T-helper 9 cell (primary cell): ENCODE measurements around the gene GAS2L2.

ENCODE experiments used
- DNase-seq: peaks from one replicate; pipeline ENCODE4 v3.0.0-alpha.2; 2020
- total RNA-seq, 2 donors: gene quantifications; one replicate each; lab custom pipeline; 2026; lab: John Stamatoyannopoulos, UW

GAS2L2 gene
- 0 to 0.07 reads per million in 2 donors for total RNA-seq

DNA sequence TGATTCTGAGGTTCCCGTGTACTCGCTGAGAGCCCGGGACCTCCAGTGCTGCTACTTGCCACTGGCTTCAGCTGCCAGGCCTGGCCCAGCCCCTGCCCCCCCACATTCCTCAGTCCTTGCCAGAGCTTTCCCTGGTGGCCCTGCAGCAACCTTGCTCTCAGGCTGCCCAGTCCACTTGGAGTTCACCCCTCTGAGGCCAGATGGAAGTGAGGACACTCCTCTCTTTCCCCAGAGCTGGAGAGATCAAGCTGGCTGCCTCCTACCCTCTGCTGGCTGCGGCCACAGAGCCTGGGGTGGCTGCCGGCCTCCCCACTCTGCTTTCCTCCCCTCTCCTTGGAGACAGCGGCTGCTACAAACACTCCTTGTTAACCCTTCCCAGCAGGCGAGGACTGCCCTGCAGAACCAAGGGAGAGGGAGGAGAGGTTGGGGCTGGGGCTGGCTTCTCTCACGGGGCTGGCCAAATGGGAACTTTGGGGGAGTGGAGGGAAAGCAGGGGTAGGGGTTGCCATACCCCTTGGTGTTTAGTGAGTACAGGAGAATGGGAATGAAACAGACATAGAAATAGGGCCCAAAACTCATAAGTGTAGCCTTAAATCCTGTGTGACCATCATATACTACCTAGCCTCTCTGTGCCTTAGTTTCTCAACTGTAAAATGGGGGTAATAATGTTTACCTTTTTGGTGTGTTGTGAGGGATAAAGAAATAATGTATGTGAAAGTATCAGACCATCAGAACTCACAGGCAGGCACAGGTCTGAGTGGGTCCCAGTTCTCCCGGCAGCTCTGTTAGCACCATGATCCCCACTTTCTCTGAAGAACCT lies at the start of gene GAS2L2:
Gene GAS2L2, minus strand, starts transcription at position 295 of the 820 bp plus-strand sequence. CDS start 389 bp downstream, outside the sequence.
- DNase-seq: no peak

DNA sequence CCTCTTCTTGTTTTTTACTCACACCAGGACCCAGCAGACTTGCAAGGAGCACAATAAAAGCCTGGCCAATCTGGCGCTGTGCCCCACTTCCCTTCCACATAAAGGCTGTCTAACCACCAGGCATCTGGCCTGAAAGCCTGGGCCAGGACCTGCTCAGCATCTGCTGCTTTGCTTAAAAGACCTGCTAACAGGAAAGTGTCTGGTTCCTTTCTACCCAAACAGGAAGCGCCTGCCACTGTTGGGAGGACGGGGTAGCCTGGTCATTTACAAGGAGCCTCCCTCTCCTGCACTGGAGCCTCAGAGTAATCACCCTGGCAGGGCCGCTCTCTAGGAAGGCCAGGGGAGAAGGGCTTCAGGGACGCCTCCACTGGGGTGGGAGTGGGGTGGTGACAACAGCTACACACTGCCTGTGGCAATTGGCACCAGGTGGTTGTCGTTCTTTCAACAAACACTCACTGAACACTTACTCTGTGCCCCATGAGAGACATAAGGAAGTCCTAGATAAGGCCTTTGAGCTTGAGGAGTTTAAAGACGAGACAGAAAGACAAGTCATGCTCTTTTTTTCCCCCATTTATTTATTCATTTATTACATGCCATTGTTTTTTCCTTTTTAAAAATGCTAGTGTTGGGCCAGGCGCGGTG lies 48.7 kb upstream of the GAS2L2 start:
- DNase-seq: no peak

DNA sequence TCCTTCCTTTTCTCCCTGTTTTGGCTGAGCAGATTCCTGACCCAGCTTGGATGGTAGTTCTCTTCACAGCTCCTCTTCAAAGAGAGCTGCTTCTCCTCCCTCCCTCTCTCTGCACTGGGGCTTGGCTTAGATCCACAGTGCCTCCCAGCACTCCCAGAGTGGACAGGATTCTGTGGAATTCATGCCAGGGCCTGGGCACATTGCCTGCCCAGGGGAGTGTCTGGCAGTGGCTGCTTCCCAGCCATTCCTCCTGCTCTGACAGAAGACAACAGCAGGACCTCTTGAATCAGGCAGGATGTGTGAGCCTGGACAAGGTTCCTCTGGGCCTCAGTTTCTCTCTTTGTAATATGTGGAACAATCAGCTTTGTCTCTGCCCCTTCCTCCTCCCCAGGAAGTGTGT lies 46.9 kb upstream of the GAS2L2 start:
- no peak for DNase-seq

DNA sequence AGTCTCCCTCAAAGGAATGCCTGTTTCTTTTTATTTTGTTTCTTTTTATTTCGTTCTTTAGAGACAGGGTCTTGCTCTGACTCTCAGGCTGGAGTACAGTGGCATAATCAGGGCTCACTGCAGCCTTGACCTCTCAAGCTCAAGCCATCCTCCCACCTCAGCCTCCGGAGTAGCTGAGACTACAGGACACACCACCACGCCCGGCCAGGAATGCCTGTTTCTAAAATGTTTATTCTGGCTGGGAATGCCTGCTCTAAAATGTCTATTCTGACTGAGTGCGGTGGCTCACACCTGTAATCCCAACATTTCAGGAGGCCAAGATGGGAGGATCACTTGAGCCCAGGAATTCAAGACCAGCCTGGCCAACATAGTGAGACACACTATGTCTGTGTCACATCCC lies 44.9 kb upstream of the GAS2L2 start:
- DNase-seq: no peak

DNA sequence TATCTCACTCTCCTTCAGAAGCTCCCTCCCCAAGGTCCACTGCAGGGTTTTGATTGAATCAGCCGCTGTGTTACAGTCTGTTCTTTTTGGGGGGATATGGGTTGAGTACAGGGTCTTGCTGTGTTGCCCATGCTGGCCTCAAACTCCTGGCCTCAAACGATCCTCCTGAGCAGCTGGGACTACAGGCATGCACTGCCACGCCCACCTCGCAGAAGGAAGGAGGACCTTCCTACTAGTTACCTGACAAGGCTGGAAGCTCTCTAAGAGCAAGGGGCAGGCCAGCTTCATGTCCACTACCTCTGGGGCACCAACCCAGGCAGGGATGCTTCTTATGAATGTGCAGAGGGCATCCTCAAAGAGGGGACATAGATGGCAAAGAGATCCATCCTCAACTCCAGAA lies 44.3 kb upstream of the GAS2L2 start:
- DNase-seq: no peak

DNA sequence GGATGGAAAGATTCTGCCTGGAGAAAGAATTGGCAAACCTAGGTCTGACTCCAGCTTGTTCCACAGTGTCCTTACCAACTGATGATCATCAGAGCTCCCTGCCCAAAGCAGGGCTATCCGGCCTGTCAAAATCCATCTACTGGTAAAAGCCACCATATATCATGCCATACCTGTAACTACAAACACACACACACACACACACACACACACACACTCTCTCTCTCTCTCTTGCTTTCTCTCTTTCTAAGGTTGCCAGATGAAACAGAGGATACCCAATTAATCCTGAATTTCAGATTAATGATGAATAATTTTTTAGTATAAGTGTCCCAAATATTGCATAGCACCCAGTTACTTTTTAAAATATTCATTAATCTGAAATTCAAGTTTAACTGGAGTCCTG lies 43.9 kb upstream of the GAS2L2 start:
- no peak for DNase-seq

DNA sequence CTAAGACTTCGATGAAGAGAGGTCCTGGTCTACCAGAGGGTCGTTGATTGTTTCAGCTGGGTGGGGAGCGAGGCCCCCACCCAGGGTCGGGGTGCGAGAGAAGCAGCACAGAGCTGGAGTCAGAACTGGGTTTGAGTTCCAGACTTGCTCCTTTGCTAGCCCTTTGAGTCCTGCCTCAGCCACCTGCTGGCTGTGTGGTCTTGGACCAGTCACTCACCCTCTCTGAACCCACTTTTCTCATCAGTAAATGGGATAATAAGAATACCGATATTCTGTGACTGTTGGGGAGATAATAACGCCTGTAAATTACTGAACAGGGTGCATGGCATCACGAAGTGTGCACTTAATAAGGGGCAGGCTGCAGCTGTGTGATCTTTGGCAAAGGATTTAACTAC lies 42.8 kb upstream of the GAS2L2 start:
- no peak for DNase-seq

DNA sequence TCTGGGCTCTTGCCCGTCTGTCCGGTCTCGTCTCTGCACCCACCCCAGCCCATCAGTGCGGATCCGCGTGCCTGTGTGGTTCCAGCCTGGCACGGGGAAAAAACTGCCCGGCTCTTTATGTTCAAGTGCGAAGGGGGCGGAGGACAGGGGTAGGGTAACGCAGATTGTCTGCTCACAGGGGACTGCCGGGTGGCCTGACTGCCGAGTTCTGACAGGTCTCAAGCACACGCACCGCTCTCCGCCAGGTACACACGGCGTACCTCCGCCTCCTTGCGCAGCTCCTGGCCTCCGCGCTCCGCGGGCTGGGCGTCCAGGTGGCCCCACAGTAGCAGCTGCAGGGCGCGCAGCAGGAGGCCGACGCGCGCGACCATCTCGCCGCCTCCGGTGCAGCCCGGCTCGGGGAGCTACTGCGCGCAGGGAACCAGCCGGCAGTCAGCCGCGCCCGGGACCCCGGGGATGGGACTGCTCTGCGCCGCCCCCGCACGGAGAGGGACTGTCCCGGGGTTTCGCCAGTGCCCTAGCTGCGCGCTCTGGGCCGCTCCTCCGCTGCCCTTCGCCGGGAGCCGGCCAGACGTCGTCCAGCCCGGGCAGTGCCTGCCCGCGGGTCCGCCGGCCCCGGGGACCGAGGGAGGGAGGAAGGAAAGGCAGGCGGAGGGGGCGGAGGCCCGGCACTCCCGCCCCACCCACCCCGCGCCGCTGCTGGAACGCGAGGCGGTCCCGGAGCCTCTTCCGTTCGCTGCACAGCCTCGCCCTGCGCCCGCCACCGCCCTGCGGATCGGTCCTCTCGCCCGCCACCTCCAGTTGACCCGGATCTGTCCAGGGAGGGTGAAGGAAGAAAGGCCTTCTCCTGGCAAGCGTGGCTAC lies 42.2 kb upstream of the GAS2L2 start, which contains the start of gene MMP28:
Gene MMP28, minus strand, starts transcription at position 635 of the 864 bp plus-strand sequence. Its CDS starts 264 bp downstream, at position 371.
- DNase-seq: peak; percentile 12

DNA sequence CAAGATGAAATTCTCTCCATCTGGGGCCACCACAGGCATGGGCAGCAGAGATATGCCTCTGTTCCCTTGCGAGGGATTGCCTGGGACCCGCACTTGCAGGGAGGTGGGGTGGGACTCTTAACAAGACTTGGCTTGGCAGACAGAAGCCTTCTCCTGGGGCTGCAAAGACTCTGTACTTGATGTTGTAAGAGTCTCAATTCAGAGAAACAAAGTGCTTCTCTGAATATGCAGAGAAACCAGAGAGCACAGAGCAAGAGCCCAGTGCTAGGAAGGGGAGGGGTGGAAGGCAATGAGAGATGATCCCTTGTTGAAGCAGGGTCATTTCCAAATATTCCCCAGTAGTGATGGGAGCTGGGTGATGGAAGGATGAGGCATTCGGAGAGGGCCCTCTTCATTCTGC lies 40.2 kb upstream of the GAS2L2 start:
- DNase-seq: no peak

DNA sequence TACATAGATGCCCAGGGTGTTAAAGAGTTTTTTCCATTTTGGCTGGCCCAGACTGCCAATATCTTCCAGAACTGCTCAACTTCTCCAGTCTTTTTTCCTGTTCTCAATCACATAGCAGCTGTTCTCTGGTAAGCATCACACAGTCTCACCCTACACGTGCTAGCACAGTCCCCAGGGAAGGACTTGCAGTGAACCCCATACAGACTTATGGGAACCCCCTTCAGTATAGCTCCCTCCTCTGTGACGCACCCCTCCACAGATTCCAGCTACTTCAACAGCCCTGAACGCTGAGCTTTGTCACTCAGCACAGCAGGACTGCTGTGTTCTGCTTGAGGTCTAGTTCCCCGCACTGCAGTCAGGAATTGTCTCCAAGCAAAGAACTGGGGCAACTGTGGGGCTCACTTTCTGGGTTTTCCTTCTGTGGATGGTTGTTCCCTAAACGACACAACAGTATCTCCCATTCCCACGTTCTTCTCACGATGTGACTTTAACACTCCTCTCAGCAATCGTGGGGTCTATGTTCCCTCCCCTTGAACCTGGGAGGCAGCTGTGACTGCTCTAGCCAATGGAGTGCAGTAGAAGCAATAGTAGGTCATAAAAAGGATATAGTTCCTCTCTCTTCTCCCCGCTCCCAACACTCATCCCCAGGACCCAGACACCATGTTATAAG lies 38.8 kb upstream of the GAS2L2 start:
- no peak for DNase-seq

DNA sequence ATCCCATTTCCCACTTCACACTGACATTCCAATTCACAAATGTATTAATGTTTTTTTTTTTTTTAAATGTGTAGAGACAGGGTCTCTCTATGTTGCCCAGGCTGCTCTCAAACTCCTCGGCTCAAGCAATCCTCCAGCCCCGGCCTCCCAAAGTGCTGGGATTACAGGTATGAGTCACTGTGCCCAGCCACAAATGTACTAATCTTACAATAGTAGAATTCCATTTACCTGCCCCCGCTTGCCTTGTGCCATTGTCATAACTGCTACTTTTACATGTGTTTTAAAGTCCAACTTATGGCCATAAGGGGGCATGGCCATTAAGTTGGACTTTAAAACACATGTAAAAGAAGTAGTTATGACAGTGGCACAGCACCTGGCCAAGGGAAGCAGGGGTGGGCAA lies 37.8 kb upstream of the GAS2L2 start:
- DNase-seq: no peak

DNA sequence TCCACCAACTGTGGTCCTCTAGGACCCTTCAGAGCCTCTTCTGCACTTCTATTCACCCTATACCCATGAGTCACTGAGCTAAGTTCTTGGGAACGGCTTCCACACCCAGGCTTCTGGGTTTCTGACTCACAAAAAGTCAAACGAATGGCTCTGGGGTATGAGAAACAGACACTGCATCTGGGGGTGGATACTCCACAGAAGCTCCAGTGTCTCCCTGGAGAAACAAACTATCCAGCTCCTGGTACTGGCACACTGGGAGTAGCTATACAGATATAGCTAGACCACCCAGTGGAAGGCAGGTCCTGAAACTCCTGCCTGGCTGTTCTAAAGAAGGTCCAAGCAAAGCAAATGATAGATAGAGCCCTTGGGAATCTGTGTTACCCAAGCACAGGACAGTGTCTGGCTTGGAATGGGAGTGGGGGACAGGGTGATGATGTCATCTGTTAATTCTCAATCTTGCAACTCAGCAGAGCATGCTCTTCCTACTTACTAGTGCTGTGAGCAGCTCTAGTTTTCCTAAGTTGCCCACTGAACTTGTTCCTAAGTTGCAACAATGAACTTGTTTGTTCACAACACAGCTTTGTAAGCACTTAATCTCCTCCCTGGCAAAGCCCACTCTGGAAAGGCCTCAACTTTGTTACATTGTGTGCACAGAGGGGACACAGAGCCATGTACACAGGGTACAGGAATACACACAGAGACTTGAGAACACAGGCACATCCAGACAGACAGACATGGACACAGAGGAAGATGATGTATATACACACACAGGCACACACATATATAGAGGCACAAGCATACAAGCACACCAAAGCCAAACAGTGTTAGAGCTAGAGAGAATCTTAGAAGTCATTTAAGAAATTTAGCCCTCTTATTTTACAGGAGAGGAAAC lies 35.7 kb upstream of the GAS2L2 start:
- DNase-seq: no peak

DNA sequence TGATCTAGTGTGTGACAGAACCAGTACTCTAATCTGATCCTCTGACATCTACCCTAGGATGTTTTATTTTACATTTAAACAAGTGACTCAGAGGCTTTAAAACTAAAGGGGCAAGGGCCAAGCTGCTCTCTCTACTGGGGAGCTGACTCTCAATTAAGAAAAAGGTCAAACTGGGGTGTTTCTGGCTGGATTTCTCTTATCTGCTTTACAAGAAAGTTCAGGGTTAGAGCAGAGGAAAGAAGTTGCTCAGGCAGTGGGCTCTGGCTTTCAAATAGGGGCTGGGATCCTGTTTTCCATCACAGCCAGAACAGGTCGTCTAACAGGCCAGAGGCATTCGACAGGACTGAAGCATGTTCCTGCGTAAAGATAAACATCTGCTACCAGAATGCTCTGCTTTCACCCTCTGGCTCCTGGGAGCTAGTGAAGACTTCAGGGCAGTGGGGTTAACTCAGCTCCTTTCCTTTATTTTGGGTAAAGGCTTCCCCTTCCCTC lies 33.9 kb upstream of the GAS2L2 start:
- no peak for DNase-seq

DNA sequence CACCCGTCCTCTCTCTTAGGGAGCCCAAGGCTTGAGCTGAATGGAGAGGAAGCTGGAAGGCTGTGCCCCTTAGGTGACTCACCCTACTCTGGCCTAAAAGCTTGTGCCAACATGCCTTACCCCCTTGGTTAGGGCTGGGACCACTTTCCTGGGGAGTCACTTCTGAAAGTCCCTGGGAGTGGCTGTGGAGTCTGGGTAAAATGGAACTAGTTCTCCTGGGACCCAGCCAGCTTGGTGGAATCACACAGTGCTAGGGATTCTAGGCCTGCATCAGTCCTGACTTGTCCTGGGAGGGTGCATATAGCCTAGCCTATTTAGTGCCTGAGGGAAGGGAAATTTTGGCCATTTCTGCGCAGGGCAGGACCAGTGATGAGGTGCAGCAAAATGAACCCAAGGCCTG lies 31.9 kb upstream of the GAS2L2 start:
- DNase-seq: no peak

DNA sequence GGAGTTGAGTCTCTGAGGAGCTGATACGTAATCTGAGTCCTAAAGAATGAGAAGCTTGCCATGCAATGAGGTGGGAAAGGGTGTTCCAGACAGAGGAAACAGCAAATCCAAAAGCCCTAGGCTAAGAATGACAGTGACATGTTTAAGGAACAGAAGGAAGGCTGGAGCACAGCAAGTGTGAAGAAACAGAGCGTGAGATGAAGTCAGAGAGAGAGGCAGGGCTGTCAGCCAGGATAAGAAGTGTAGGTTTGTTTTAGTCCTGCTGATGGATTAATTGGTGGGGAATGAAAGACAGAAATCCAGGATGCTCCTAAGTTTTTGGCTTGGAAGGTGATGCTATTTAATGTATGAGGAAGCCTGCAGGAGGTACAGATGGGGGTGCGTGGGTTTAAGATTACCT lies 27.9 kb upstream of the GAS2L2 start:
- no peak for DNase-seq

DNA sequence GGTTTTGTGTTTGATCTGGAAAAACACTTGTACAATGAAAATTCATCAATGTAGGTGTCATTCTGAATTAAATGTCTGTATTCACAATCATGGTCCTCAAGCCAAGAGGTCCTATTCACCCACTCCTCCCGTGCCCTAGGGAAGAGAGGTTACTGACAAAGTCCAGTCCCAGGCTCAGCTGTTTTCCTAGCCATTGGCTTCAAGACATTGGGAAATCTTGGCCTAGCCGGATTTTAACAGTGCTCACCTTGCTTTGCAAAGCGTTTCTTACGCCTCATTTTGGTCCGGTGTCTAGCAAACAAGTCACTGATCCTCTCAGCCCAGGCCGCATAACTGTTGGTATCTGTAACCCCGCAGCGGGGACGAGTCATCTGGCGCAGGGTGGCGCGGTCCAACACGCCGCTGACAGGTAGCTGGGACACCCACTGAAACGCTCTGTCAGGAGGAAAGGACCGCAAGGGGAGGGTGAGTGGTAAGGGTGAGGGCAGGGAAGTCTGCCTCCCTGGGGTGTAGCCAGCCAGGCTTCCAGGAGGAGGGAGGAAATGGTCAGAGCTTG lies 25.7 kb upstream of the GAS2L2 start:
- no peak for DNase-seq

DNA sequence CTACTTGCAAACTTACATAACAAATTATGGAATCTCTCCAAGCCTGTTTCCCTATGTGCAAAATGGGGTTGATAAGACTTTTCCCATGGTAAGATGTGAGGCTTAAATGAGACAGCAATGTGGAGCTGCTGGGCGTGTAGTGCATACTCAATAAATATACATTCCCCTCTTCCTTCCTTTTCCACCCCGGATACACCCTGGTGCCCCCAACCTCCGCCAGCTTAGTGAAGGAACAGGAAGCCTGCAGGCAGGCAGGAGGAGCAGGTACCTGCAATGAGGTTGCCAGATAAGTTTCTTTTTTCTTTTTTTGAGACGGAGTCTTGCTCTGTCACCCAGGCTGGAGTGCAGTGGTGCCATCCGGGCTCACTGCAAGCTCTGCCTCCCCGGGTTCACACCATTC lies 22.5 kb upstream of the GAS2L2 start:
- no peak for DNase-seq

DNA sequence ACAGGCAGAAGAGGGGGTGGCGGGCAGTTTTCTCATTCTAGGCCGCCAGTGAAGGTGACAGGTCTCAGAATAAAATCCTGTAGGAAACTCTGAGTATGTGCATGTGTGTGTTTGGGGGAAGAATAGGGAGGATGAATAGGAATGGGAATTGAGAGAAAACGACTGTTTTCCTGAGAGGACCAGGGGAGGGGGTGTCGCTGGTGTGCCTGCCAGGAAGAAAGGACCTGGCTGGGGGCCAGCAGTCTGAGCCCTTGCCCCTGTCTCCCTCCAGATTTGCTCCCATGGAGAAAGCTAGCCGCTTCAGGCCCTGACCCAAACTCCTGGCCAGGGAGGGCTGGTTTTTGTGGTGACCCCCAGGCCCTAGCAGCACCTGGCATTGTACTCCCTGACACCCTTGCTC lies 22.0 kb upstream of the GAS2L2 start:
- DNase-seq: no peak

DNA sequence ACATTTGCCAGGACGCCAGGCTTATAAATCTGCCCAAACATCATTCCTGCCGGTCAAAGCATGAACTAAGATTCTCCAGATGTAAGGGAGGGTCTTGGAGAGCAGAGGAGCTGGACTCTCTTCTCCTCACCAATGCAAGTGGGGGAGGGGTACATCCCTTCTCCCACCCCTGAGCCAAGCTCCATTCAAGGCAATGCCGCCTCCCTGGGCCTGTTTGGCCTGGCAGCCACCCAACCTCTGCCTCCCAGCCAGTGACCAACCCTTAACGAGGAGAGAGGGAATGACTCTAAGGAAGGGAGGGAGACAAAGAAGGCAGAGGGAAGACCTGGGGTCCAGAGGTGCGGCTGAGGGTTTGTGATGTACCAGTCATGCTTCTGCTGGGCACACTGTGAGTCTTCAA lies 21.5 kb upstream of the GAS2L2 start:
- DNase-seq: no peak

DNA sequence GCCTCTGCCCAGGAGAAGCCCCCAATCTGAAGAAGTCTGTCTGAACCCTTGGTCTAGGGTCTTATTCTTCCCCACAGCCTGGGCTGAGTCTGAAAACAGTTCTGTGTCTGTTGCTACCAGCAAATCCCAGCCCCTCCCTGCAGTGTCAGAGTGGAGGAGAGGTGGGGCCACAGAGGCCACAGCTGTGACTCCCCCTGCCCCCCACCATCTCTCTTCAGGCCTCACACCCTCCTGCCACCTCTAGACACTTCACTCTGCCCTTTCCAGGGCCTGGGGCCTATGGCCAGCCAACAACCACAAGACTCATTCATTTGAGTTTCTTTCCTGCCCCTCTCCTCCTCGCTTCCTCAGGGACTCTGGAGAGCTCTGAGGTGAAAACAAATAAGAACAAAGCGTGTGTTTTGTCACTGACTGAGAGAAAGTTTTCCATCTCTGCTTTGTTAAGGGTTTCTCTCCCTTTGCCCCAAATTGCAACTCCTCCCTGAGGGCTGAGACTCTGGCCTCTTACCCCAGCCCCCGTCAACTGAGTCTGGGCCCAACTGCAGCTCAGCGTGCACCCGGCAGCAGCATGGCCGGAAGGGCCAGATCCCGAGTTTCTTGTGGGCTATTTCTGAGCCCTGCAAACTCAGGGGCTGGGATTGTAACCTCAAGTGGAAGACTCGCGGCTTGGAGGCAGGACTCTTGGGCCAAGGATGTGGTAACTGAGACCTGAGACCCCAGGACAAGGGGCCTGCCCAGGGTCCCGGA lies 20.8 kb upstream of the GAS2L2 start:
- DNase-seq: no peak
